Measurements from ENCODE around the gene BRWD1. TPM values are rescaled to one million over a fixed set of nuclear protein-coding genes. Genes with fewer than 3 reads are reported as not detected.
"Not testable (repeated sequence)": the region's sequence is repeated elsewhere in the genome, so short reads cannot be mapped to it uniquely, and the experiment has no call there.

The BRWD1 gene
- total RNA-seq, 3 donors from 2014 or later, result 65.4 to 128 (median 105) TPM

GRCh38 chr21:39161064-39161463 lies 152.4 kb downstream of the BRWD1 start:
- Histone ChIP-seq H3K4me3 (no peak overlapping the region), H3K27me3 (no peaks in the 10 kb centered on the region), H3K27ac (no peak overlapping the region), H3K36me3 (no peaks in the 10 kb centered on the region), H3K9me3 (peaks cover 7 to 14% of the 10 kb centered on the region in 2 donors), H3K4me1 (no peaks in the 10 kb centered on the region)
- no peak for DNase-seq (ENCODE audit: low spot score in 2 of 2)
- TF ChIP-seq POLR2A (IDR thresholded peaks at IDR 0.05) (no peak), POLR2AphosphoS5 (IDR thresholded peaks at IDR 0.05) (no peak), CTCF (IDR thresholded peaks at IDR 0.05) (no peak)
- intact Hi-C loops (cut with DNase I; ENCODE audit: low total_unique reads), result no loop called here

- intact Hi-C loops (cut with DNase I; ENCODE audit: low total_unique reads), result no loop called here
- Histone ChIP-seq H3K27ac (no peak overlapping the region), H3K4me3 (no peak overlapping the region), H3K4me1 (no peaks in the 10 kb centered on the region), H3K9me3 (peaks cover 3 to 7% of the 10 kb centered on the region in 2 donors), H3K27me3 (no peaks in the 10 kb centered on the region), H3K36me3 (no peaks in the 10 kb centered on the region)
- TF ChIP-seq POLR2AphosphoS5 (IDR thresholded peaks at IDR 0.05), result no peak
- no peak for TF ChIP-seq CTCF (IDR thresholded peaks at IDR 0.05)
- TF ChIP-seq POLR2A (IDR thresholded peaks at IDR 0.05), result no peak
- no peak for DNase-seq (ENCODE audit: low spot score in 2 of 2)
Measured at GRCh38 chr21:39159342-39160063, 153.9 kb downstream of the BRWD1 start.

GRCh38 chr21:39157241-39157640 lies 156.2 kb downstream of the BRWD1 start:
- DNase-seq (ENCODE audit: low spot score in 2 of 2); H3K27ac ChIP-seq; H3K36me3 ChIP-seq; H3K27me3 ChIP-seq; intact Hi-C loops (cut with DNase I; ENCODE audit: low total_unique reads); H3K9me3 ChIP-seq; H3K4me3 ChIP-seq; H3K4me1 ChIP-seq: not testable (repeated sequence)

- no peak overlapping the region for H3K27ac ChIP-seq
- no peak overlapping the region for H3K4me3 ChIP-seq
- no peak for TF ChIP-seq CTCF (IDR thresholded peaks at IDR 0.05)
- H3K36me3 ChIP-seq, result no peaks in the 10 kb centered on the region
- H3K27me3 ChIP-seq, result no peaks in the 10 kb centered on the region
- H3K4me1 ChIP-seq, result no peaks in the 10 kb centered on the region
- no peaks in the 10 kb centered on the region for H3K9me3 ChIP-seq
- DNase-seq (ENCODE audit: low spot score in 2 of 2), result no peak
- intact Hi-C loops (cut with DNase I; ENCODE audit: low total_unique reads), result no loop called here
Measured at GRCh38 chr21:39156024-39156423, 157.4 kb downstream of the BRWD1 start.

- no peak for TF ChIP-seq CTCF (IDR thresholded peaks at IDR 0.05)
- TF ChIP-seq POLR2A (IDR thresholded peaks at IDR 0.05), result no peak
- no peak for TF ChIP-seq POLR2AphosphoS5 (IDR thresholded peaks at IDR 0.05)
- Histone ChIP-seq H3K9me3 (no peaks in the 10 kb centered on the region), H3K4me3 (no peak overlapping the region), H3K27me3 (no peaks in the 10 kb centered on the region), H3K27ac (no peak overlapping the region), H3K4me1 (no peaks in the 10 kb centered on the region), H3K36me3 (no peaks in the 10 kb centered on the region)
- intact Hi-C loops (cut with DNase I; ENCODE audit: low total_unique reads), result no loop called here
- no peak for DNase-seq (ENCODE audit: low spot score in 2 of 2)
Measured at GRCh38 chr21:39155578-39155977, 157.9 kb downstream of the BRWD1 start.

GRCh38 chr21:39153842-39154241 lies 159.6 kb downstream of the BRWD1 start:
- H3K27ac ChIP-seq, result no peak overlapping the region
- H3K36me3 ChIP-seq, result no peaks in the 10 kb centered on the region
- no peaks in the 10 kb centered on the region for H3K9me3 ChIP-seq
- DNase-seq (ENCODE audit: low spot score in 2 of 2), result no peak
- intact Hi-C loops (cut with DNase I; ENCODE audit: low total_unique reads), result no loop called here
- no peak for TF ChIP-seq POLR2A (IDR thresholded peaks at IDR 0.05)
- no peak for TF ChIP-seq POLR2AphosphoS5 (IDR thresholded peaks at IDR 0.05)
- no peak for TF ChIP-seq CTCF (IDR thresholded peaks at IDR 0.05)
- no peak overlapping the region for H3K4me3 ChIP-seq
- H3K27me3 ChIP-seq, result no peaks in the 10 kb centered on the region
- H3K4me1 ChIP-seq, result no peaks in the 10 kb centered on the region
